OCI-LY7 (cell line): Measurements from ENCODE around the gene SLC35F2.

Experiments used
- CTCF ChIP-seq: fragments of 200-600 bp; sonication (generic); conservative IDR thresholded peaks from 2 replicates; pipeline ENCODE4 v1.5.1; 2014; ENCODE audit warnings: mild to moderate bottlenecking, antibody characterized with exemption, low read length, moderate library complexity, mixed read lengths
- EZH2phosphoT487 ChIP-seq: fragments of 200-600 bp; sonication (generic); IDR thresholded peaks from 2 replicates; pipeline ENCODE4 v1.6.1; 2018; ENCODE audit warnings: low read depth, borderline replicate concordance, mild to moderate bottlenecking, mixed run types, antibody characterized with exemption, low read length, moderate library complexity, mixed read lengths

GRCh38 chr11:107778839-107779517, 79.6 kb downstream of the SLC35F2 start:
- TF ChIP-seq CTCF (no peak), EZH2phosphoT487 (no peak)
